Measurements from ENCODE around the gene CD82. TPM values are rescaled to one million over a fixed set of nuclear protein-coding genes. Genes with fewer than 3 reads are reported as not detected.

CD82 gene, protein sequence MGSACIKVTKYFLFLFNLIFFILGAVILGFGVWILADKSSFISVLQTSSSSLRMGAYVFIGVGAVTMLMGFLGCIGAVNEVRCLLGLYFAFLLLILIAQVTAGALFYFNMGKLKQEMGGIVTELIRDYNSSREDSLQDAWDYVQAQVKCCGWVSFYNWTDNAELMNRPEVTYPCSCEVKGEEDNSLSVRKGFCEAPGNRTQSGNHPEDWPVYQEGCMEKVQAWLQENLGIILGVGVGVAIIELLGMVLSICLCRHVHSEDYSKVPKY
- total RNA-seq (2013) = 23.0 TPM
- polyA plus RNA-seq (10 to 100 TPM; 40.8 to 89.0 (median 43.0) TPM), polyA minus RNA-seq (29.9 and 48.3 TPM in 2 replicates), total RNA-seq (28.2 to 112 (median 54.2) reads per million in 11 experiments)

DNA sequence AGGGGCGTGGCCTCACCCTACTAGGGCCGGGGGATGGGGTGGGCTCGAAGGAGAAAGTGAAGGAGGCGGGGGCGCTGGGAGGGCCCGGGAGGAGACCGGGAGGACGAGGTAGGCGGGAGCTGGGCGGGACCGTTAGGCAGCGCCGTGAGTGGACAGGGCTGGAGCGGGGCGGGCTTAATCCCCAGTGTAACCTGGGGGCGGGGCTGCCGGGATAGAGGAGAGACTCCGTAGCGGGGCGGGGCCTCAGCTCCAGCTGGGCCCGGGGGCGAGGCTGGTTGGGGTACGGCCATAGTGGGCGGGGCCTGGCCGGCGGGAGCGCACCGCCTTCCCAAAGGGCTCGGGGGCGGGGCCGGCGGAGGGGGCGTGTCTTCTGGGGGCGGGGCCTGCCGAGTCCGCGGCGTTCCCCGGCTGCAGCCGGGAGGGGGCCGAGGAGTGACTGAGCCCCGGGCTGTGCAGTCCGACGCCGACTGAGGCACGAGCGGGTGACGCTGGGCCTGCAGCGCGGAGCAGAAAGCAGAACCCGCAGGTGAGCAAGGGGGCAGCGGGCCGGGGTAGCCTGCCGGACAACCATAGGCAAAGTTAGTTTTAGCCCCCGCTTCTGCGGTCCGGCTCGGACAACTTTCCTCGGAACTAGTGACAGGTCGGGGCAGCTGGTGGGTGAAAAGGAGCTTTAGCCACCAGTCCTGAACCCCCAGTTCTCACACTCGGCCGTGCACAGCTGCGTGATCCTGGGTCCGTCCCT, at the start of gene CD82:
Gene CD82, plus strand, starts transcription at position 453 of the 742 bp plus-strand sequence. CDS start 29,000 bp downstream, outside the sequence.
- Histone ChIP-seq H3K4me1 (ENCODE audit: control insufficient read depth in 1 of 2, insufficient read depth in 2 of 2, low read length in 2 of 2) (peaks cover 65% of the 10 kb centered on the region in 2 donors), H3K9ac (ENCODE audit: insufficient read depth, low read length, poor library complexity, severe bottlenecking) (peak within 1 kb of the TSS; percentile 97), H3K36me3 (replicated peaks in 1 of 2; ENCODE audit: control insufficient read depth in 1 of 2, insufficient read depth in 2 of 2, low read length in 2 of 2) (no peaks in the 10 kb centered on the region), H3K4me2 (replicated peaks; ENCODE audit: extremely low read depth, low read length, poor library complexity, severe bottlenecking) (peak within 1 kb of the TSS; percentile 87), H3K4me3 (replicated peaks in 1 of 3; ENCODE audit: low read depth in 2 of 3, low read length in 3 of 3) (peak within 1 kb of the TSS; percentile 61 to 76 (median 76)), H3K79me2 (ENCODE audit: insufficient read depth, low read length) (peaks cover 37% of the 10 kb centered on the region), H4K20me1 (ENCODE audit: insufficient read depth, low read length) (no peaks in the 10 kb centered on the region), H3K27me3 (ENCODE audit: control insufficient read depth in 2 of 2, insufficient read depth in 2 of 2, low read length in 2 of 2) (no peaks in the 10 kb centered on the region), H3K9me3 (replicated peaks in 1 of 2; ENCODE audit: control insufficient read depth in 1 of 2, insufficient read depth in 1 of 2, low read length in 2 of 2) (no peaks in the 10 kb centered on the region), H3K27ac (ENCODE audit: low read depth in 1 of 2, low read length in 2 of 2) (peak within 1 kb of the TSS; percentile 98 to 99), H2AFZ (ENCODE audit: insufficient read depth, low read depth, low read length, poor library complexity, severe bottlenecking) (peak within 1 kb of the TSS; percentile 61)
- intact Hi-C loops (cut with micrococcal nuclease) = loop anchor here in 1 of 2 donors (10.0 kb wide), 1 partner anchor 349 kb away; no protein-coding TSS in a partner anchor
- peaks cover 3 to 5% (median 3%) of the 10 kb centered on the region in 3 donors for H3K27me3 Mint-ChIP-seq (ENCODE audit: low read depth in 3 of 3)
- H3K36me3 Mint-ChIP-seq = peaks cover 12 to 25% of the 10 kb centered on the region in 2 donors
- peak within 1 kb of the TSS; percentile 96 to 99 (median 97) for H3K27ac Mint-ChIP-seq
- TF ChIP-seq, protein P1, sequence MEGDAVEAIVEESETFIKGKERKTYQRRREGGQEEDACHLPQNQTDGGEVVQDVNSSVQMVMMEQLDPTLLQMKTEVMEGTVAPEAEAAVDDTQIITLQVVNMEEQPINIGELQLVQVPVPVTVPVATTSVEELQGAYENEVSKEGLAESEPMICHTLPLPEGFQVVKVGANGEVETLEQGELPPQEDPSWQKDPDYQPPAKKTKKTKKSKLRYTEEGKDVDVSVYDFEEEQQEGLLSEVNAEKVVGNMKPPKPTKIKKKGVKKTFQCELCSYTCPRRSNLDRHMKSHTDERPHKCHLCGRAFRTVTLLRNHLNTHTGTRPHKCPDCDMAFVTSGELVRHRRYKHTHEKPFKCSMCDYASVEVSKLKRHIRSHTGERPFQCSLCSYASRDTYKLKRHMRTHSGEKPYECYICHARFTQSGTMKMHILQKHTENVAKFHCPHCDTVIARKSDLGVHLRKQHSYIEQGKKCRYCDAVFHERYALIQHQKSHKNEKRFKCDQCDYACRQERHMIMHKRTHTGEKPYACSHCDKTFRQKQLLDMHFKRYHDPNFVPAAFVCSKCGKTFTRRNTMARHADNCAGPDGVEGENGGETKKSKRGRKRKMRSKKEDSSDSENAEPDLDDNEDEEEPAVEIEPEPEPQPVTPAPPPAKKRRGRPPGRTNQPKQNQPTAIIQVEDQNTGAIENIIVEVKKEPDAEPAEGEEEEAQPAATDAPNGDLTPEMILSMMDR (IDR thresholded peaks at IDR 0.05) = peak; percentile 31
- peaks cover 64% of the 10 kb centered on the region for H3K4me1 Mint-ChIP-seq
- peaks cover 0 to 1% (median 0%) of the 10 kb centered on the region in 7 donors for H3K9me3 Mint-ChIP-seq
- under 1% methylated on average over 60 of the region's 64 CpGs for WGBS (ENCODE audit: insufficient coverage)
- peak within 1 kb of the TSS; percentile 85 to 86 for H3K4me3 Mint-ChIP-seq
- DNase-seq = peak; percentile 98 to 99 (median 99)

DNA sequence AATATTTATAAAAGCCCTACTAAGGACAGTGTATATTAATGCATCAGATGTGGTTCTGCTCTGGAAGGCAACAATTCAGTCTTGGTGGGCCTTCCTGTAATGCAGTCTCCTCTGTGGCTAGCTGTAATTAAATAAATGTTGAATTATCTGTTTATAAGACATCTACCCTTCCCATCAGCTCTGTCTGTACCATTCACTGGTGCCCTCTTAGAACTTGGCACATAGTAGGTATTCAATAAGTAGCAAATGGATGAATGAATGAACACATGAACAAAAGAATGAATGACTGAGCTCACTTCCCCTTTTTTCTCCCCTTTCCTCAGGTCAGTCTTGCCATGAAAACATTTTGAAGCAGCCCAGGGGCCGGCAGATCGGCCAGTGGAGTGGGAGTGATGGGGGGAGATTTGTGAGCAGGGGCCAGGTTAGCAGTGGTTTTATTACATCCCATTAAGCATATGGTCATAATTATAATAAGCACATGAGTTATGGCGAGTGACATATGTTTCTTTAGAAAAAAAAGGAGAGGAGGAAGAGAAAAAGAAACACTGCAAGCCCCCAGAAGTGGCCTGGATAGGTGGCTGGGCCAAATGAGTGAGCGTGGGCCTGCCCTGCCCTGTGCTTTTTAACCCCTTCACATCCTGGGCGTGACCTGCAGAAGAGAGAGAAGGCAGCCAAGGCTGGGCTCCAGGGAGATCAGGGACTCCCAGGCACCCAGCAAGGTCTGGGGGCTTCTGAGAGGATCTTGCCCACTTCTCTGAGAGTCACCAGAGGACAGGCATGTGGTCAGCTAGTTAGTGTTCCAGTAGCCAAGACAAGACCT, 48.6 kb upstream of the CD82 start:
- no peaks in the 10 kb centered on the region for H3K36me3 Mint-ChIP-seq

More for the DNA sequence above, 48.6 kb upstream of the CD82 start:
- H3K36me3 ChIP-seq (replicated peaks in 1 of 2; ENCODE audit: control insufficient read depth in 1 of 2, insufficient read depth in 2 of 2, low read length in 2 of 2) = no peaks in the 10 kb centered on the region
- no peaks in the 10 kb centered on the region for H3K4me1 ChIP-seq (ENCODE audit: control insufficient read depth in 1 of 2, insufficient read depth in 2 of 2, low read length in 2 of 2)
- H3K27me3 ChIP-seq (ENCODE audit: control insufficient read depth in 2 of 2, insufficient read depth in 2 of 2, low read length in 2 of 2) = peaks cover 0 to 4% of the 10 kb centered on the region in 2 donors
- WGBS (ENCODE audit: insufficient coverage) = no CpG with 5 or more reads among the region's 5 CpGs
- Mint-ChIP-seq H3K4me1 (no peaks in the 10 kb centered on the region), H3K9me3 (no peaks in the 10 kb centered on the region), H3K4me3 (no peak overlapping the region), H3K27ac (peak overlapping the region in 1 of 7 donors; percentile 66), H3K27me3 (ENCODE audit: low read depth in 3 of 3) (peaks cover 3 to 22% (median 10%) of the 10 kb centered on the region in 3 donors)
- no peak overlapping the region for H3K27ac ChIP-seq (ENCODE audit: low read depth in 1 of 2, low read length in 2 of 2)
- no peak overlapping the region for H2AFZ ChIP-seq (ENCODE audit: insufficient read depth, low read depth, low read length, poor library complexity, severe bottlenecking)
- no peaks in the 10 kb centered on the region for H4K20me1 ChIP-seq (ENCODE audit: insufficient read depth, low read length)
- no peak overlapping the region for H3K4me3 ChIP-seq (replicated peaks in 1 of 3; ENCODE audit: low read depth in 2 of 3, low read length in 3 of 3)
- no peaks in the 10 kb centered on the region for H3K79me2 ChIP-seq (ENCODE audit: insufficient read depth, low read length)
- no peak overlapping the region for H3K4me2 ChIP-seq (replicated peaks; ENCODE audit: extremely low read depth, low read length, poor library complexity, severe bottlenecking)
- H3K9ac ChIP-seq (ENCODE audit: insufficient read depth, low read length, poor library complexity, severe bottlenecking) = no peak overlapping the region
- DNase-seq = no peak
- intact Hi-C loops (cut with micrococcal nuclease) = no loop called here
- TF ChIP-seq, protein P1 (IDR thresholded peaks at IDR 0.05) = no peak
- H3K9me3 ChIP-seq (replicated peaks in 1 of 2; ENCODE audit: control insufficient read depth in 1 of 2, insufficient read depth in 1 of 2, low read length in 2 of 2) = no peaks in the 10 kb centered on the region

Data from CD14-positive monocyte (primary cell).